GM18511 (cell line): Measurements from ENCODE around the gene TNNT3.

Experiments
- ATAC-seq: cut with Tn5 transposase; IDR thresholded peaks from one replicate; pipeline ENCODE4 v1.9.1; 2021; ENCODE audit warnings: mild to moderate bottlenecking, moderate library complexity; ENCODE audit not compliant: unreplicated experiment

TNNT3 gene

GRCh38 chr11:1982873-1983600 is 63.5 kb downstream of the TNNT3 start:
- no peak for ATAC-seq

DNA sequence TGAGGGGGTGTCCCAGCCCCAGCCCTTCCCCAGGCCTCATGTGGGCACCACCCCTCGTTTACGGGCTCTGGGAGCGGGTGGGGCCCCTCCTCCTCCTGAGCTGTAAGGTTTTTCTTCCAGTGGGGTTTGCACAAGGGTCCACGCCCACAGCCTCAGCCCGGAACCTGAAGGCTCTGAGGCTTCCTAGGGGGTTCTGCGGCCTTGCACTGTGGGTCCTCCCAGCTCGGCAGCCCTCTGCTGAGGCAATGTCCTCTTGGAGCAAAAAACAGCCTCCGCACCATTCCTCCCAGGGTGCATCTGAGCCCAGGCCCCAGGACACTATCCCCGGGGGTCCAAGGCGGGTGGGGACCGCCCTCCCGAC is 64.1 kb downstream of the TNNT3 start:
- no peak for ATAC-seq

DNA sequence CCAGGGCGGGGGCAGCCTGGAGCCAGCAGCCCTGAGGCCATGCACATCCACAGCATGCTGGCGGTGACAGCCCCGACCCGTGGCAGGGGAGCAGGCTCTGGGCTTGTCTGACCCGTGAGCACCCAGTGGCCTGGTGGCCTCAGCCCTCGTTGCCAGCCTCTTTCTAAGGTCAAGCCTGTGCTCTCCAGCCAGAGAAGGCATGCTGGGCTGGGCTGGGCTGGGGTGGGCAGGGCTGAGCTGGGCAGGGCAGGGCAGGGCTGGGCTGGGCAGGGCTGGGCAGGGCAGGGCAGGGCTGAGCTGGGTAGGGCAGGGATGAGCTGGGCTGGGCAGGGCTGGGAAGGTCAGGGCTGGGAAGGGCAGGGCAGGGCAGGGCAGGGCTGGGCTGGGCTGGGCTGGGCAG is 67.5 kb downstream of the TNNT3 start:
- ATAC-seq, result no peak

GRCh38 chr11:1988174-1988573 is 68.7 kb downstream of the TNNT3 start:
- ATAC-seq, result no peak
